K562 (cell line): ENCODE data around the gene RNASET2. TPM values are rescaled to one million over a fixed set of nuclear protein-coding genes. Genes with fewer than 3 reads are reported as not detected.

ENCODE experiments used
- EGR1 ChIP-seq: fragments of 450-650 bp; conservative IDR thresholded peaks from 2 replicates; pipeline ENCODE4 v1.6.1; 2017; ENCODE audit warnings: mild to moderate bottlenecking
- HDGF ChIP-seq: fragments of 450-650 bp; IDR thresholded peaks from 2 replicates; pipeline ENCODE4 v1.6.1; 2016
- HMG20A ChIP-seq: fragments of 450-650 bp; formaldehyde crosslinking; conservative IDR thresholded peaks from 2 replicates; pipeline ENCODE4 v1.4.0; 2020; ENCODE audit warnings: mild to moderate bottlenecking, mixed read lengths
- HMGN3 ChIP-seq: IDR thresholded peaks from 2 replicates; pipeline ENCODE4 v1.6.1; 2011; ENCODE audit warnings: borderline replicate concordance, low read depth, mild to moderate bottlenecking, mixed read lengths, low read length; ENCODE audit not compliant: insufficient read length; ENCODE audit errors: extremely low read depth
- IFI16 ChIP-seq: fragments of 250-450 bp; sonication (Bioruptor Pico); IDR thresholded peaks from 2 replicates; pipeline ENCODE4 v2.1.2; 2022; ENCODE audit warnings: mild to moderate bottlenecking, inconsistent platforms
- LEF1 ChIP-seq: fragments of 450-650 bp; IDR thresholded peaks from 2 replicates; pipeline ENCODE4 v1.6.1; 2016; ENCODE audit warnings: mild to moderate bottlenecking
- MCM3 ChIP-seq: fragments of 450-650 bp; IDR thresholded peaks from 2 replicates; pipeline ENCODE4 v1.6.1; 2016
- POLR2AphosphoS2 ChIP-seq: IDR thresholded peaks from 2 replicates; pipeline ENCODE4 v1.6.1; 2012; ENCODE audit warnings: low read length, improper control_type of control experiment
- SOX6 ChIP-seq: fragments of 450-650 bp; IDR thresholded peaks from 2 replicates; pipeline ENCODE4 v1.6.1; 2014; ENCODE audit warnings: mild to moderate bottlenecking
- SREBF1 ChIP-seq: fragments of 150-350 bp; IDR thresholded peaks from 2 replicates; pipeline ENCODE4 v1.6.1; 2014; ENCODE audit warnings: antibody characterized with exemption, low read depth, low read length, borderline replicate concordance
- TAF15 ChIP-seq: fragments of 200-400 bp; formaldehyde crosslinking; IDR thresholded peaks from 2 replicates; pipeline ENCODE4 v1.6.1; 2017; ENCODE audit warnings: mild to moderate bottlenecking, low read depth, low read length, moderate library complexity
- ZC3H4 ChIP-seq: sonication (generic); formaldehyde crosslinking; IDR thresholded peaks from 2 replicates; pipeline ENCODE4 v1.9.0; 2021; ENCODE audit warnings: missing genetic modification reagents, borderline replicate concordance
- ZNF24 ChIP-seq: fragments of 450-650 bp; IDR thresholded peaks from 2 replicates; pipeline ENCODE4 v1.6.1; 2016
- ZNF253 ChIP-seq: fragments of 250-450 bp; sonication (Bioruptor Pico); conservative IDR thresholded peaks from 2 replicates; pipeline ENCODE4 v1.6.1; 2021; ENCODE audit warnings: mild to moderate bottlenecking
- ZNF324 ChIP-seq: fragments of 250-450 bp; sonication (Bioruptor Pico); IDR thresholded peaks from 2 replicates; pipeline ENCODE4 v1.4.0; 2020; ENCODE audit warnings: mild to moderate bottlenecking
- ZNF699 ChIP-seq: fragments of 250-450 bp; sonication (Bioruptor Pico); IDR thresholded peaks from 2 replicates; pipeline ENCODE4 v1.8.0; 2021; ENCODE audit warnings: mild to moderate bottlenecking, moderate library complexity; ENCODE audit not compliant: insufficient replicate concordance
- ZNF778 ChIP-seq: fragments of 450-650 bp; formaldehyde crosslinking; IDR thresholded peaks from 2 replicates; pipeline ENCODE4 v1.4.0; 2020; ENCODE audit warnings: mild to moderate bottlenecking, moderate library complexity
- polyA plus RNA-seq, 8 experiments: library from polyadenylated mRNA; depleted of rRNA in 4 of 8; stranded (reverse) in 5 of 8; unstranded in 3 of 8; fragments of >200 nt; fragmentation: Nextera tagmentation in 2 of 8; fragmentation: Illumina TruSeq in 1 of 8; extraction: Ambion mirVana in 2 of 8; extraction: Trizol in 1 of 8; gene quantifications; 2 replicates each; pipeline versions ENCODE4 v1.2.1 to v1.2.3, GENCODE V29; 2011 to 2014; ENCODE audit warnings: inconsistent platforms in 1 of 8, missing spikeins in 1 of 8
- total RNA-seq, 7 experiments: library from RNA; depleted of rRNA in 6 of 7; stranded (reverse); fragments of >200 nt in 6 of 7; fragmentation: Illumina TruSeq in 2 of 7; extraction: Trizol in 2 of 7; gene quantifications; 2 replicates each; pipeline versions ENCODE4 v1.2.1 to v1.2.3, GENCODE V29; 2011 to 2021; ENCODE audit warnings: low replicate concordance in 1 of 7
- TF ChIP-seq, protein P1 (sequence below): sonication (generic); formaldehyde crosslinking; IDR thresholded peaks from 2 replicates; pipeline ENCODE4 v1.8.0; 2022; ENCODE audit warnings: missing genetic modification reagents, mild to moderate bottlenecking, borderline replicate concordance
- TF ChIP-seq, protein P2 (sequence below): fragments of 250-450 bp; sonication (Bioruptor Pico); IDR thresholded peaks from 2 replicates; pipeline ENCODE4 v1.8.0; 2022; ENCODE audit warnings: inconsistent platforms
- TF ChIP-seq, protein P3 (sequence below), 2 experiments: fragments of 450-650 bp; conservative IDR thresholded peaks; 2 replicates each; pipeline ENCODE4 v1.6.1; 2017; ENCODE audit warnings: mild to moderate bottlenecking in 2 of 2, moderate library complexity in 2 of 2
- TF ChIP-seq, protein P4 (sequence below): fragments of 250-450 bp; sonication (Bioruptor Pico); IDR thresholded peaks from 2 replicates; pipeline ENCODE4 v1.4.0; 2020; ENCODE audit warnings: mild to moderate bottlenecking, moderate library complexity

Gene RNASET2
- total and polyA plus RNA-seq, 9 of the 15 experiments (the other 6 are each of a cell fraction or from before 2014, with no cell fraction given), result 7.4 to 141 (median 91.3) TPM

DNA sequence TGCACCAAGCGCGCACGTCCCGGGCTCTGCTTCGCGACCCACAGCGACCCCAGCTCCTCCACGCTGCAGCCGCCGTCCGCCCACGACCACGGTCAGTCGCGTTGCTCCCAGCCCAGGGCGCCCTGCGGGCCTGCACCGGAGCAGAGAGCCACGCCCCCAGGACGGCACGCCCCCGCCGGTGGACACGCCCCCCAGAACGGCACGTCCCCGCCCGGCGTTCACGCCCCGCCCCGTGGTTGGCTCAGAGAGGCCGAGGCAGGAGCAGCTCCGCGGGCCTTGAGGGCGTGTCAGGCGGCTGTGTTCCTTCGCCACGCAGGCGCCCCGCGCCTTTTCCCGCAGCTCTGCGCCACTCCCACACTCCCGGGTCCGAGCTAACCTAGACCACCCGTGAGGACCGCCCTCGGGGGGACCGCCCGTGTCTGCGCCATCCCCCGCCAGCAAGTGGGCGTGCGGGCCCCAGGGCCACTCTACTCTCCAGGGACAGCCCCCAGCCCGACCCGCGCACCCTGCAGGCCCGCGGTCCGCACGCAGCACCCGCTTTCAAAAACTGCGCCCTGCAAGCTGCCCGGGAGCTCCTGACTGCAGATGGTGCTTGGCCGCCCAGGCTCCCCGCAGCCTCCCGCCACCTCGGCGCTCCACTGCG is at the start of gene RNASET2 (continued):
- TF ChIP-seq, protein P1, sequence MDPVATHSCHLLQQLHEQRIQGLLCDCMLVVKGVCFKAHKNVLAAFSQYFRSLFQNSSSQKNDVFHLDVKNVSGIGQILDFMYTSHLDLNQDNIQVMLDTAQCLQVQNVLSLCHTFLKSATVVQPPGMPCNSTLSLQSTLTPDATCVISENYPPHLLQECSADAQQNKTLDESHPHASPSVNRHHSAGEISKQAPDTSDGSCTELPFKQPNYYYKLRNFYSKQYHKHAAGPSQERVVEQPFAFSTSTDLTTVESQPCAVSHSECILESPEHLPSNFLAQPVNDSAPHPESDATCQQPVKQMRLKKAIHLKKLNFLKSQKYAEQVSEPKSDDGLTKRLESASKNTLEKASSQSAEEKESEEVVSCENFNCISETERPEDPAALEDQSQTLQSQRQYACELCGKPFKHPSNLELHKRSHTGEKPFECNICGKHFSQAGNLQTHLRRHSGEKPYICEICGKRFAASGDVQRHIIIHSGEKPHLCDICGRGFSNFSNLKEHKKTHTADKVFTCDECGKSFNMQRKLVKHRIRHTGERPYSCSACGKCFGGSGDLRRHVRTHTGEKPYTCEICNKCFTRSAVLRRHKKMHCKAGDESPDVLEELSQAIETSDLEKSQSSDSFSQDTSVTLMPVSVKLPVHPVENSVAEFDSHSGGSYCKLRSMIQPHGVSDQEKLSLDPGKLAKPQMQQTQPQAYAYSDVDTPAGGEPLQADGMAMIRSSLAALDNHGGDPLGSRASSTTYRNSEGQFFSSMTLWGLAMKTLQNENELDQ (CRISPR knock-in tag), result no peak
- TF ChIP-seq TAF15 (no peak), ZNF699 (CRISPR knock-in tag) (no peak), EGR1 (peak; percentile 86), POLR2AphosphoS2 (no peak), LEF1 (no peak), ZNF253 (no peak), SOX6 (no peak), ZNF778 (CRISPR knock-in tag) (no peak), IFI16 (CRISPR knock-in tag) (no peak), ZNF24 (no peak), ZC3H4 (no peak), SREBF1 (no peak), HDGF (no peak), HMGN3 (peak; percentile 63), ZNF324 (CRISPR knock-in tag) (no peak), HMG20A (CRISPR knock-in tag) (no peak), MCM3 (no peak)
- TF ChIP-seq, protein P2, sequence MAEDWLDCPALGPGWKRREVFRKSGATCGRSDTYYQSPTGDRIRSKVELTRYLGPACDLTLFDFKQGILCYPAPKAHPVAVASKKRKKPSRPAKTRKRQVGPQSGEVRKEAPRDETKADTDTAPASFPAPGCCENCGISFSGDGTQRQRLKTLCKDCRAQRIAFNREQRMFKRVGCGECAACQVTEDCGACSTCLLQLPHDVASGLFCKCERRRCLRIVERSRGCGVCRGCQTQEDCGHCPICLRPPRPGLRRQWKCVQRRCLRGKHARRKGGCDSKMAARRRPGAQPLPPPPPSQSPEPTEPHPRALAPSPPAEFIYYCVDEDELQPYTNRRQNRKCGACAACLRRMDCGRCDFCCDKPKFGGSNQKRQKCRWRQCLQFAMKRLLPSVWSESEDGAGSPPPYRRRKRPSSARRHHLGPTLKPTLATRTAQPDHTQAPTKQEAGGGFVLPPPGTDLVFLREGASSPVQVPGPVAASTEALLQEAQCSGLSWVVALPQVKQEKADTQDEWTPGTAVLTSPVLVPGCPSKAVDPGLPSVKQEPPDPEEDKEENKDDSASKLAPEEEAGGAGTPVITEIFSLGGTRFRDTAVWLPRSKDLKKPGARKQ (CRISPR knock-in tag), result no peak
- TF ChIP-seq, protein P3, sequence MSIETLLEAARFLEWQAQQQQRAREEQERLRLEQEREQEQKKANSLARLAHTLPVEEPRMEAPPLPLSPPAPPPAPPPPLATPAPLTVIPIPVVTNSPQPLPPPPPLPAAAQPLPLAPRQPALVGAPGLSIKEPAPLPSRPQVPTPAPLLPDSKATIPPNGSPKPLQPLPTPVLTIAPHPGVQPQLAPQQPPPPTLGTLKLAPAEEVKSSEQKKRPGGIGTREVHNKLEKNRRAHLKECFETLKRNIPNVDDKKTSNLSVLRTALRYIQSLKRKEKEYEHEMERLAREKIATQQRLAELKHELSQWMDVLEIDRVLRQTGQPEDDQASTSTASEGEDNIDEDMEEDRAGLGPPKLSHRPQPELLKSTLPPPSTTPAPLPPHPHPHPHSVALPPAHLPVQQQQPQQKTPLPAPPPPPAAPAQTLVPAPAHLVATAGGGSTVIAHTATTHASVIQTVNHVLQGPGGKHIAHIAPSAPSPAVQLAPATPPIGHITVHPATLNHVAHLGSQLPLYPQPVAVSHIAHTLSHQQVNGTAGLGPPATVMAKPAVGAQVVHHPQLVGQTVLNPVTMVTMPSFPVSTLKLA (conservative IDR thresholded peaks at IDR 0.05), result peak; percentile 53 to 88
- TF ChIP-seq, protein P4, sequence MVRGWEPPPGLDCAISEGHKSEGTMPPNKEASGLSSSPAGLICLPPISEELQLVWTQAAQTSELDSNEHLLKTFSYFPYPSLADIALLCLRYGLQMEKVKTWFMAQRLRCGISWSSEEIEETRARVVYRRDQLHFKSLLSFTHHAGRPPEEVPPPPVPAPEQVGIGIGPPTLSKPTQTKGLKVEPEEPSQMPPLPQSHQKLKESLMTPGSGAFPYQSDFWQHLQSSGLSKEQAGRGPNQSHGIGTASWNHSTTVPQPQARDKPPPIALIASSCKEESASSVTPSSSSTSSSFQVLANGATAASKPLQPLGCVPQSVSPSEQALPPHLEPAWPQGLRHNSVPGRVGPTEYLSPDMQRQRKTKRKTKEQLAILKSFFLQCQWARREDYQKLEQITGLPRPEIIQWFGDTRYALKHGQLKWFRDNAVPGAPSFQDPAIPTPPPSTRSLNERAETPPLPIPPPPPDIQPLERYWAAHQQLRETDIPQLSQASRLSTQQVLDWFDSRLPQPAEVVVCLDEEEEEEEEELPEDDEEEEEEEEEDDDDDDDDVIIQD (CRISPR knock-in tag), result no peak
